ENCODE results near the gene GCN1.

- no peak for TF ChIP-seq CTCF (conservative IDR thresholded peaks at IDR 0.05; ENCODE audit: low read length)
- no peak for TF ChIP-seq EZH2phosphoT487 (IDR thresholded peaks at IDR 0.05; ENCODE audit: borderline replicate concordance)
Observed at GRCh38 chr12:120239776-120240494, 45.4 kb upstream of the GCN1 start.

Data from Loucy (cell line).